Measurements from ENCODE around the gene GCC2.
"Not testable (repeated sequence)": the region's sequence is repeated elsewhere in the genome, so short reads cannot be mapped to it uniquely, and the experiment has no call there.

The GCC2 gene

GRCh38 chr2:108524688-108525087, 75.7 kb downstream of the GCC2 start:
- not testable (repeated sequence) for DNase-seq (ENCODE audit: low read depth)

- not testable (repeated sequence) for DNase-seq (ENCODE audit: low read depth)
These were observed 76.3 kb downstream of the GCC2 start for GRCh38 chr2:108525258-108525657.

- DNase-seq (ENCODE audit: low read depth): no peak
These were observed 82.7 kb downstream of the GCC2 start for GRCh38 chr2:108531674-108532055.

GRCh38 chr2:108533832-108534583, 85.0 kb downstream of the GCC2 start, which contains the start of gene LIMS1:
LIMS1 (plus strand) TSS chr2:108534470; CDS start chr2:108534563, 93 bp downstream.
- DNase-seq (ENCODE audit: low read depth): peak; percentile 81

- DNase-seq (ENCODE audit: low read depth): peak; percentile 52
These were observed 85.8 kb downstream of the GCC2 start for GRCh38 chr2:108534584-108535356.

GRCh38 chr2:108535357-108535631, 86.3 kb downstream of the GCC2 start:
- DNase-seq (ENCODE audit: low read depth): no peak

- DNase-seq (ENCODE audit: low read depth): peak; percentile 76
These were observed 87.3 kb downstream of the GCC2 start for GRCh38 chr2:108536133-108536780.

- no peak for DNase-seq (ENCODE audit: low read depth)
These were observed 87.9 kb downstream of the GCC2 start for GRCh38 chr2:108536911-108537310.

GRCh38 chr2:108538000-108538625, 89.1 kb downstream of the GCC2 start:
- DNase-seq (ENCODE audit: low read depth): peak; percentile 81

GRCh38 chr2:108541451-108541850, 92.4 kb downstream of the GCC2 start:
- no peak for DNase-seq (ENCODE audit: low read depth)

- DNase-seq (ENCODE audit: low read depth): no peak
These were observed 93.1 kb downstream of the GCC2 start for GRCh38 chr2:108542071-108542470.

- no peak for DNase-seq (ENCODE audit: low read depth)
These were observed 98.6 kb downstream of the GCC2 start for GRCh38 chr2:108547606-108548005.

- peak; percentile 88 for DNase-seq (ENCODE audit: low read depth)
These were observed 99.4 kb downstream of the GCC2 start for GRCh38 chr2:108548208-108549003.

GRCh38 chr2:108552566-108552965, 103.6 kb downstream of the GCC2 start:
- no peak for DNase-seq (ENCODE audit: low read depth)

- no peak for DNase-seq (ENCODE audit: low read depth)
These were observed 104.4 kb downstream of the GCC2 start for GRCh38 chr2:108553209-108553919.

GRCh38 chr2:108554528-108554927, 105.5 kb downstream of the GCC2 start:
- no peak for DNase-seq (ENCODE audit: low read depth)

- DNase-seq (ENCODE audit: low read depth): no peak
These were observed 106.6 kb downstream of the GCC2 start for GRCh38 chr2:108555572-108555971.

GRCh38 chr2:108556581-108556980, 107.6 kb downstream of the GCC2 start:
- peak; percentile 61 for DNase-seq (ENCODE audit: low read depth)

Measured in amniotic epithelial cell (primary cell).